Omental fat pad (tissue), 4 donors: ENCODE data around the gene CYB5B. TPM values are rescaled to one million over a fixed set of nuclear protein-coding genes. Genes with fewer than 3 reads are reported as not detected.

ENCODE experiments used
- ATAC-seq: fragments of 150-250 bp; one replicate; pipeline ENCODE4 v1.9.1; 2016; ENCODE audit warnings: mild to moderate bottlenecking, moderate library complexity; ENCODE audit not compliant: low FRiP score
- DNase-seq: peaks from one replicate; pipeline ENCODE4 v3.0.0-alpha.2; 2019; ENCODE audit warnings: low spot score
- CTCF ChIP-seq, 3 donors: fragments of 450-650 bp; IDR thresholded peaks; one replicate each; pipeline ENCODE4 v1.5.1; 2016 to 2017; ENCODE audit warnings: antibody characterized with exemption in 3 of 3, mild to moderate bottlenecking in 3 of 3, moderate library complexity in 2 of 3
- total RNA-seq, 4 donors: library from RNA; depleted of rRNA; stranded (reverse); fragments of >200 nt; gene quantifications; one replicate each; pipeline ENCODE4 v1.1.0, GENCODE V29; 2016

CYB5B gene
- 10 to 100 TPM; 32.0 to 41.8 (median 36.2) TPM for total RNA-seq

- DNase-seq (peak; percentile 96), ATAC-seq (peak; percentile 99)
- no peak for TF ChIP-seq CTCF (IDR thresholded peaks at IDR 0.05)
These were observed at the start of gene CYB5B for GRCh38 chr16:69424053-69424934. Gene CYB5B (plus strand): TSS chr16:69424619. CDS start chr16:69424684, 65 bp downstream.

GRCh38 chr16:69376393-69377059, 47.9 kb upstream of the CYB5B start:
- no peak for DNase-seq
- TF ChIP-seq CTCF (IDR thresholded peaks at IDR 0.05) = no peak
- no peak for ATAC-seq

- DNase-seq = no peak
- no peak for TF ChIP-seq CTCF (IDR thresholded peaks at IDR 0.05)
- ATAC-seq = no peak
These were observed 46.4 kb upstream of the CYB5B start for GRCh38 chr16:69378036-69378435.

- ATAC-seq = no peak
- no peak for DNase-seq
- no peak for TF ChIP-seq CTCF (IDR thresholded peaks at IDR 0.05)
These were observed 45.7 kb upstream of the CYB5B start for GRCh38 chr16:69378760-69379159.

GRCh38 chr16:69381231-69381630, 43.2 kb upstream of the CYB5B start:
- ATAC-seq (no peak), DNase-seq (no peak)
- no peak for TF ChIP-seq CTCF (IDR thresholded peaks at IDR 0.05)

- DNase-seq (no peak), ATAC-seq (no peak)
- no peak for TF ChIP-seq CTCF (IDR thresholded peaks at IDR 0.05)
These were observed 42.0 kb upstream of the CYB5B start for GRCh38 chr16:69382421-69382820.
